ENCODE measurements around the gene ZFP37. TPM values are rescaled to one million over a fixed set of nuclear protein-coding genes. Genes with fewer than 3 reads are reported as not detected.

The ZFP37 gene
- total RNA-seq, 1 donor from 2014 or later: 8.4 TPM

DNA sequence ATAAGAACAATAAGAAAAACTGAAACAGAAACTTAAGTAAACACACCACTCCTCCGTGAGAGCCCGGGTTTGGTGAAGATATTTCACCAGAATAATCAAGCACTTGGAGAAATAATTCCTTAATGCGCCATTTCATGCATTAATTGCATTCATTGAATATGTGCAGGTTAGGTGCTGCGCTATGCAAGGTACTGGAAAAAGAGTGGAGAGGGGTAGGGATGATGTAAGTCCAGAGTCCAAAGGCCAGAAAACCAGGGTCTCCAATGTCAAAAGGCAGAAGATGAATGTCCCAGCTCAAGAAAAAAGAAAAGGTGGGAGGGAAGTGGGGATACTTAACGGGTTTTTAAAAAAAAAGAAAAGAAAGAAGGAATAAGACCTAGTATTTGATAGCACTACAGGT is 669 bp upstream of the ZFP37 start:
- H3K4me3 Mint-ChIP-seq: no peak overlapping the region
- no peaks in the 10 kb centered on the region for H3K27me3 Mint-ChIP-seq (ENCODE audit: low read depth)
- H3K4me1 Mint-ChIP-seq: no peaks in the 10 kb centered on the region
- peaks cover 2% of the 10 kb centered on the region for H3K9me3 Mint-ChIP-seq
- no peak for TF ChIP-seq CTCF (conservative IDR thresholded peaks at IDR 0.05)
- H3K36me3 Mint-ChIP-seq (ENCODE audit: low read depth): no peaks in the 10 kb centered on the region
- no peak for DNase-seq (ENCODE audit: low read depth, low spot score)
- no peak overlapping the region for H3K27ac Mint-ChIP-seq (ENCODE audit: unreplicated experiment)

DNA sequence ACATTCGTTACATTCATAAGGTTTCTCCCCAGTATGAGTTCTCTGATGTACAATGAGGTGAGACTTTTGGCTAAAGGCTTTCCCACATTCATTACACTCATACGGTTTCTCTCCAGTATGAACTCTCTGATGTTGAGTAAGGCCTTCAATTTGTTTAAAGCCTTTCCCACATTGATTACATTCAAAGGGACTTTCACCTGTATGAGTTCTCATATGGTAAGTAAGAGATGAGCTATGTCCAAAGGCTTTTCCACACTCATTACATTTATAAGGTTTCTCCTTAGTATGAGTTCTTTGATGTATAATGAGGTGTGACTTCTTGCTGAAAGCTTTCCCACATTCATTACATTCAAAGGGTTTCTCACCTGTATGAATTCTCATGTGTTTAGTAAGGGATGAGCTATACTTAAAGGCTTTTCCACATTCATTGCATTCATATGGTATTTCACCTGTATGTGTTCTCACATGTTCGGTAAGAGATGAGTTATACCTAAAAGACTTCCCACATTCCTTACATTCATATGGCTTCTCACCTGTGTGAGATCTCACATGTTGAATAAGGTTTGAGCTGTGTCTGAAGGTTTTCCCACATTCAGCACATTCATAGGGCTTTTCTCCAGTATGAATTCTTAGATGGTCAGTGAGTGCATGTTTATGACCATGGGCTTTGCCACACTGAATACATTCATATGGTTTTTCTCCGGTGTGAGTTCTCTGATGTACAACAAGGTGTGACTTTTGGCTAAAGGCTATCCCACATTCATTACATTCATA is 13.5 kb downstream of the ZFP37 start:
- TF ChIP-seq CTCF (conservative IDR thresholded peaks at IDR 0.05): no peak
- Mint-ChIP-seq H3K27ac (ENCODE audit: unreplicated experiment) (no peak overlapping the region), H3K36me3 (ENCODE audit: low read depth) (peaks cover 78% of the 10 kb centered on the region), H3K4me3 (no peak overlapping the region), H3K9me3 (peaks cover 49% of the 10 kb centered on the region), H3K4me1 (no peaks in the 10 kb centered on the region), H3K27me3 (ENCODE audit: low read depth) (no peaks in the 10 kb centered on the region)
- no peak for DNase-seq (ENCODE audit: low read depth, low spot score)

- peaks cover 13% of the 10 kb centered on the region for H3K27me3 Mint-ChIP-seq (ENCODE audit: low read depth)
- H3K9me3 Mint-ChIP-seq: peaks cover 29% of the 10 kb centered on the region
- no peak for TF ChIP-seq CTCF (conservative IDR thresholded peaks at IDR 0.05)
- no peak overlapping the region for H3K4me3 Mint-ChIP-seq
- DNase-seq (ENCODE audit: low read depth, low spot score): no peak
- peaks cover 13% of the 10 kb centered on the region for H3K36me3 Mint-ChIP-seq (ENCODE audit: low read depth)
- H3K27ac Mint-ChIP-seq (ENCODE audit: unreplicated experiment): no peak overlapping the region
- H3K4me1 Mint-ChIP-seq: no peaks in the 10 kb centered on the region
Measured at GRCh38 chr9:113026200-113026599, 30.3 kb downstream of the ZFP37 start.

DNA sequence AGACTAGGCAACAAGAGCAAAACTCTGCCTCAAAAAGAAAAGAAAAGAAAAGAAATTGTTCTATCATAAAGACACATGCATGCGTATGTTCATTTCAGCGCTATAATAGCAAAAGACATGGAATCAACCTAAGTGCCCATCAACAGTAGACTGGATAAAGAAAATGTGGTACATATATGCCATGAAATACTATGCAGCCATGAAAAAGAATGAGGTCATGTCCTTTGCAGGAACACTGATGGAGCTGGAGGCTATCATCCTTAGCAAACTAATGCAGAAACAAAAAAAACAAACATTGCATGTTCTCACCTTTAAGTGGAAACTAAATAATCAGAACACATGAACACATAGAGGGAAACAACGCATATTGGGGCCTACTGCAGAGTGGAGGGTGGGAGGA is 38.3 kb downstream of the ZFP37 start:
- Mint-ChIP-seq H3K36me3 (ENCODE audit: low read depth) (peaks cover 10% of the 10 kb centered on the region), H3K4me1 (no peaks in the 10 kb centered on the region), H3K27me3 (ENCODE audit: low read depth) (peaks cover 11% of the 10 kb centered on the region), H3K9me3 (peaks cover 29% of the 10 kb centered on the region), H3K27ac (ENCODE audit: unreplicated experiment) (no peak overlapping the region), H3K4me3 (no peak overlapping the region)
- no peak for DNase-seq (ENCODE audit: low read depth, low spot score)
- no peak for TF ChIP-seq CTCF (conservative IDR thresholded peaks at IDR 0.05)

GRCh38 chr9:113012492-113012891 is 44.0 kb downstream of the ZFP37 start:
- Mint-ChIP-seq H3K4me3 (peak overlapping the region; percentile 93), H3K9me3 (peaks cover 23% of the 10 kb centered on the region), H3K27ac (ENCODE audit: unreplicated experiment) (no peak overlapping the region), H3K27me3 (ENCODE audit: low read depth) (peaks cover 7% of the 10 kb centered on the region), H3K4me1 (peaks cover 6% of the 10 kb centered on the region), H3K36me3 (ENCODE audit: low read depth) (peaks cover 27% of the 10 kb centered on the region)
- DNase-seq (ENCODE audit: low read depth, low spot score): no peak
- TF ChIP-seq CTCF (conservative IDR thresholded peaks at IDR 0.05): no peak
